HEK293 (cell line): ENCODE data around the gene TRIM46.

Experiments used
- CTCF ChIA-PET: fragments of 350-600 bp; formaldehyde crosslinking; extraction: SDS; loops from one replicate; lab custom pipeline; 2021; ENCODE audit warnings: antibody characterized with exemption; lab: Yijun Ruan, JAX
- POLR2A ChIA-PET: fragments of 300-600 bp; formaldehyde crosslinking; extraction: SDS; loops from one replicate; lab custom pipeline; 2020; ENCODE audit warnings: antibody characterized with exemption, inconsistent platforms; lab: Yijun Ruan, JAX
- H3K27ac ChIP-seq: fragments of 200-500 bp; sonication (Bioruptor generic); 2 replicates; pipeline ENCODE4 v1.5.1; 2014; ENCODE audit warnings: low read depth, low read length, control low read depth, inconsistent platforms; ENCODE audit errors: extremely low read depth
- H3K36me3 ChIP-seq, 2 experiments: fragments of 200-500 bp in 1 of 2; sonication (Bioruptor generic) in 1 of 2; 1 replicate in 1 of 2; 2 replicates in 1 of 2; pipeline ENCODE4 v1.5.1; 2014 to 2017; ENCODE audit warnings: inconsistent platforms in 2 of 2, low read length in 2 of 2; ENCODE audit not compliant: control insufficient read depth in 2 of 2, insufficient read depth in 1 of 2
- H3K4me1 ChIP-seq: fragments of 200-500 bp; sonication (Bioruptor generic); 2 replicates; pipeline ENCODE4 v1.5.1; 2014; ENCODE audit warnings: mild to moderate bottlenecking, low read length, inconsistent platforms; ENCODE audit not compliant: control insufficient read depth, insufficient read depth
- H3K4me3 ChIP-seq: 2 replicates; pipeline ENCODE4 v1.5.1; 2011; ENCODE audit warnings: low read depth, mild to moderate bottlenecking, control low read depth, low read length, moderate library complexity
- H3K9me3 ChIP-seq: fragments of 200-500 bp; sonication (Bioruptor generic); 2 replicates; pipeline ENCODE4 v1.5.1; 2014; ENCODE audit warnings: low read depth, low read length, inconsistent platforms; ENCODE audit not compliant: control insufficient read depth, insufficient read depth
- MZF1 ChIP-seq: fragments of 450-650 bp; formaldehyde crosslinking; IDR thresholded peaks from 2 replicates; pipeline ENCODE4 v1.5.1; 2017; ENCODE audit warnings: missing biosample characterization, missing genetic modification characterization, borderline replicate concordance
- PRDM1 ChIP-seq: fragments of 450-650 bp; formaldehyde crosslinking; IDR thresholded peaks from 2 replicates; pipeline ENCODE4; 2016; ENCODE audit warnings: missing biosample characterization, missing genetic modification characterization
- WT1 ChIP-seq: fragments of 450-650 bp; formaldehyde crosslinking; IDR thresholded peaks from 2 replicates; pipeline ENCODE4 v1.5.1; 2016; ENCODE audit warnings: missing biosample characterization, missing genetic modification characterization
- ZIC2 ChIP-seq: fragments of 450-650 bp; formaldehyde crosslinking; IDR thresholded peaks from 2 replicates; pipeline ENCODE4 v1.5.1; 2016; ENCODE audit warnings: missing biosample characterization, missing genetic modification characterization
- ZNF211 ChIP-seq: fragments of 450-650 bp; formaldehyde crosslinking; IDR thresholded peaks from 2 replicates; pipeline ENCODE4 v1.5.1; 2016; ENCODE audit warnings: low read depth, missing biosample characterization, missing genetic modification characterization
- ZNF223 ChIP-seq: fragments of 450-650 bp; formaldehyde crosslinking; IDR thresholded peaks from 2 replicates; pipeline ENCODE4 v1.5.1; 2016; ENCODE audit warnings: missing biosample characterization, missing genetic modification characterization
- ZNF324 ChIP-seq: fragments of 450-650 bp; formaldehyde crosslinking; IDR thresholded peaks from 2 replicates; pipeline ENCODE4 v1.5.1; 2016; ENCODE audit warnings: missing biosample characterization, missing genetic modification characterization
- ZNF473 ChIP-seq: fragments of 450-650 bp; formaldehyde crosslinking; IDR thresholded peaks from 2 replicates; pipeline ENCODE4 v1.5.1; 2017; ENCODE audit warnings: missing biosample characterization, missing genetic modification characterization
- ZNF501 ChIP-seq: fragments of 450-650 bp; formaldehyde crosslinking; IDR thresholded peaks from 2 replicates; pipeline ENCODE4 v1.5.1; 2016; ENCODE audit warnings: missing biosample characterization, missing genetic modification characterization
- ZNF707 ChIP-seq: fragments of 450-650 bp; formaldehyde crosslinking; IDR thresholded peaks from 2 replicates; pipeline ENCODE4 v1.5.1; 2016; ENCODE audit warnings: missing biosample characterization, missing genetic modification characterization
- ZSCAN30 ChIP-seq: fragments of 450-650 bp; IDR thresholded peaks from 2 replicates; pipeline ENCODE4 v1.5.1; 2018; ENCODE audit warnings: missing biosample characterization, mild to moderate bottlenecking, missing genetic modification characterization, moderate library complexity
- ZXDB ChIP-seq: fragments of 450-650 bp; formaldehyde crosslinking; IDR thresholded peaks from 2 replicates; pipeline ENCODE4 v1.5.1; 2016; ENCODE audit warnings: missing biosample characterization, missing genetic modification characterization
- TF ChIP-seq, protein P1 (sequence below): fragments of 450-650 bp; formaldehyde crosslinking; IDR thresholded peaks from 2 replicates; pipeline ENCODE4 v1.5.1; 2016; ENCODE audit warnings: missing biosample characterization, missing genetic modification characterization
- TF ChIP-seq, protein P2 (sequence below): fragments of 450-650 bp; formaldehyde crosslinking; IDR thresholded peaks from 2 replicates; pipeline ENCODE4 v1.5.1; 2016; ENCODE audit warnings: missing biosample characterization, missing genetic modification characterization
- TF ChIP-seq, protein P3 (sequence below): fragments of 450-650 bp; formaldehyde crosslinking; optimal IDR thresholded peaks from 2 replicates; pipeline ENCODE3; 2016; ENCODE audit warnings: missing biosample characterization, mild to moderate bottlenecking, missing genetic modification characterization
- TF ChIP-seq, protein P4 (sequence below): fragments of 450-650 bp; formaldehyde crosslinking; IDR thresholded peaks from 2 replicates; pipeline ENCODE4 v1.5.1; 2017; ENCODE audit warnings: missing biosample characterization, missing genetic modification characterization
- TF ChIP-seq, protein P5 (sequence below): fragments of 450-650 bp; formaldehyde crosslinking; IDR thresholded peaks from 2 replicates; pipeline ENCODE4 v1.5.1; 2017; ENCODE audit warnings: missing biosample characterization, missing genetic modification characterization
- TF ChIP-seq, protein P6 (sequence below): fragments of 450-650 bp; formaldehyde crosslinking; IDR thresholded peaks from 2 replicates; pipeline ENCODE4 v1.5.1; 2016; ENCODE audit warnings: missing biosample characterization, missing genetic modification characterization

Gene TRIM46

DNA sequence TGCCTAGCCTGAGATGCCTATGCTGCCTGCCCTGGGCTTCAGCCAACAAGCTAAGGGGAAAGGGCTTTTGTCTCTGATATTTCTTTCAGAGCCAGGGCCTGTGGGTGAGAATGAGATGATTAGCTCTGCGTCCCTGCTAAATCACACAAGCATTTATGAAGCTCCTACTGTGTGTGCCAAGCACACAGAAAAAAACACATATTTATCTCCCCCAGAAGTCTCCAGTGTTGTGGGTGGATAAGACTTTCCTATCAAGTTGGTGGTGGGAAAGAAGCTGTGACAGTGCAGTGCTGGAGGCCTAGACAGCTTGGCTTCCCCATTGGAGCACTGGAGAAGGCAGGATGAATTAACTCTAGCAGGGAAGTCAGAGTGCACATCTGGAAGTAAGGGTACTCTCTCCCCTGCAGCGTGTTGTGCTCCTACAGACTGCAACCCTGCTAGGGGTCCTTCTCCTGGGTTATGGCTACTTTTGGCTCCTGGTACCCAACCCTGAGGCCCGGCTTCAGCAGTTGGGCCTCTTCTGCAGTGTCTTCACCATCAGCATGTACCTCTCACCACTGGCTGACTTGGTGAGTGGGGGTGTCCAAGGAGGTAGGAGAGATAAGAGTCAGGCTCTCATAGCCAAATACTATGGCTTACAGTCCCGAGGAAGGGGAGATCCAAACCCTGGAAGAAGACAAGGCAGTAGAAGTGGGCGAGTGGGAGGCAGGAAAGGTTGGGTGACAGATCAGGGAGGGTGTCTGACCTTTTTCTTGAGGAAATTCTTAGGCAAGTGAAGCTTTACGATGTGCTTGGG lies 36.3 kb upstream of the TRIM46 start:
- TF ChIP-seq, protein P1, sequence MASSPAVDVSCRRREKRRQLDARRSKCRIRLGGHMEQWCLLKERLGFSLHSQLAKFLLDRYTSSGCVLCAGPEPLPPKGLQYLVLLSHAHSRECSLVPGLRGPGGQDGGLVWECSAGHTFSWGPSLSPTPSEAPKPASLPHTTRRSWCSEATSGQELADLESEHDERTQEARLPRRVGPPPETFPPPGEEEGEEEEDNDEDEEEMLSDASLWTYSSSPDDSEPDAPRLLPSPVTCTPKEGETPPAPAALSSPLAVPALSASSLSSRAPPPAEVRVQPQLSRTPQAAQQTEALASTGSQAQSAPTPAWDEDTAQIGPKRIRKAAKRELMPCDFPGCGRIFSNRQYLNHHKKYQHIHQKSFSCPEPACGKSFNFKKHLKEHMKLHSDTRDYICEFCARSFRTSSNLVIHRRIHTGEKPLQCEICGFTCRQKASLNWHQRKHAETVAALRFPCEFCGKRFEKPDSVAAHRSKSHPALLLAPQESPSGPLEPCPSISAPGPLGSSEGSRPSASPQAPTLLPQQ (tag by site-specific recombination): no peak
- 0 out of 2 replicates have a peak, but pooled peaks have one; percentile 21 for TF ChIP-seq PRDM1 (tag by site-specific recombination)
- H3K36me3 ChIP-seq: peaks cover 3 to 41% of the 10 kb centered on the region in 2 experiments; a peak in 2 of 3 replicates
- H3K9me3 ChIP-seq: no peaks in the 10 kb centered on the region
- ChIA-PET POLR2A (interaction anchor here (1.0 to 1.6 kb wide), 3 partner anchors 11 to 87 kb away, joined by 3 to 7 read pairs (median 3); no protein-coding TSS in a partner anchor), CTCF (interaction anchor here (0.7 to 1.9 kb wide), 8 partner anchors 11 to 606 kb away, joined by 3 to 7 read pairs (median 4); partner anchors contain the start of gene KRTCAP2)
- no peak overlapping the region for H3K4me3 ChIP-seq
- H3K4me1 ChIP-seq: no peaks in the 10 kb centered on the region
- no peak overlapping the region for H3K27ac ChIP-seq

DNA sequence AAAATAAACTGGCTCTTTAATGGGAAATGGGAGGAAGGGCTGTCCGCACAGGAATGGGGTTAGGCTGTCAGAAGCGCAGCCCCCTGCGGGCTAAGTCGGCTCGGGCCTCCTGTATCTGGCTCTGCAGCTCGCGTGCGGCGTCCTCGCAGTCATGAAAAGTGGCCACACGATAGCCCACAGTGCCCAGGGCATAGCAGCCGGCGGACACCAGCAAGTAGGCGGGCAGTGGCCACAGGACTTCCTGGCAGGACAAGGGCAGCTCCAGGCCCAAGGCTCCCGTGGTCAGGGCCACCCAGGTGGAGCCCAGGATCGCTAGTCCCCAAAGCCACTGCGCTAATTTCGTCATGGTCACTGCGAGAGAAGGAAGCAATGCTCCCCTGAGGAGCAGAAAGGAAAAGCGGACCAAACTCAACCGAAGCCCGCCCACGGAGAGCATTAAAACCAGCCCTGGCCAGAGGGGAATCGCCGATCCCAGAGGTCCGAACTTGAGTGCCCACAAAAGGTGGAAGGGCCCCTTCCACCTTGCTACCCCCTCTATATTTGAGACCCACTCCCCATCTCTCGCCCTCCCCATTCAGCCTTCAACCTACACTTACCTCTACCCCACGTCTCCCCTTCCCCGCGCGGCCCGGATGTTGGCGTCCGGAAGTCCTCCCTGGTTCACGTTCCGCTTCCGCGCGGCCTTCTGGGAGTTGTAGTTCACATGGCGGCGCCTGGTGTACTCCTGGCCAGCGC lies 33.6 kb upstream of the TRIM46 start, which contains the start of gene DPM3:
Gene DPM3 (minus strand): TSS at position 637 of the 735 bp plus-strand sequence. CDS start 291 bp downstream, at position 346.
- peak within 1 kb of the TSS; percentile 79 for H3K4me3 ChIP-seq
- ChIA-PET POLR2A (interaction anchor here (1.0 to 1.5 kb wide), 4 partner anchors 12 to 55 kb away, joined by 3 to 5 read pairs (median 4); no protein-coding TSS in a partner anchor), CTCF (interaction anchor here (1.0 to 1.1 kb wide), 3 partner anchors 31 to 54 kb away, joined by 3 read pairs; partner anchors contain the start of gene KRTCAP2)
- peaks cover 0 to 19% of the 10 kb centered on the region in 2 experiments; a peak in 2 of 3 replicates for H3K36me3 ChIP-seq
- peak within 1 kb of the TSS; percentile 60 for H3K27ac ChIP-seq
- H3K4me1 ChIP-seq: no peaks in the 10 kb centered on the region
- H3K9me3 ChIP-seq: no peaks in the 10 kb centered on the region
- TF ChIP-seq ZNF707 (no peak), ZIC2 (tag by site-specific recombination) (peak; percentile 67), ZNF211 (tag by site-specific recombination) (no peak), ZNF501 (tag by site-specific recombination) (peak; percentile 79), WT1 (tag by site-specific recombination) (peak; percentile 60), ZNF223 (tag by site-specific recombination) (no peak), ZNF324 (tag by site-specific recombination) (peak; percentile 77; the same call in 1 of the 2 replicates), ZSCAN30 (peak; percentile 53; the same call in 1 of the 2 replicates), ZXDB (tag by site-specific recombination) (peak; percentile 87; the same call in 1 of the 2 replicates), MZF1 (tag by site-specific recombination) (no peak; the same call in 1 of the 2 replicates), ZNF473 (tag by site-specific recombination) (no peak)
- TF ChIP-seq, protein P2, sequence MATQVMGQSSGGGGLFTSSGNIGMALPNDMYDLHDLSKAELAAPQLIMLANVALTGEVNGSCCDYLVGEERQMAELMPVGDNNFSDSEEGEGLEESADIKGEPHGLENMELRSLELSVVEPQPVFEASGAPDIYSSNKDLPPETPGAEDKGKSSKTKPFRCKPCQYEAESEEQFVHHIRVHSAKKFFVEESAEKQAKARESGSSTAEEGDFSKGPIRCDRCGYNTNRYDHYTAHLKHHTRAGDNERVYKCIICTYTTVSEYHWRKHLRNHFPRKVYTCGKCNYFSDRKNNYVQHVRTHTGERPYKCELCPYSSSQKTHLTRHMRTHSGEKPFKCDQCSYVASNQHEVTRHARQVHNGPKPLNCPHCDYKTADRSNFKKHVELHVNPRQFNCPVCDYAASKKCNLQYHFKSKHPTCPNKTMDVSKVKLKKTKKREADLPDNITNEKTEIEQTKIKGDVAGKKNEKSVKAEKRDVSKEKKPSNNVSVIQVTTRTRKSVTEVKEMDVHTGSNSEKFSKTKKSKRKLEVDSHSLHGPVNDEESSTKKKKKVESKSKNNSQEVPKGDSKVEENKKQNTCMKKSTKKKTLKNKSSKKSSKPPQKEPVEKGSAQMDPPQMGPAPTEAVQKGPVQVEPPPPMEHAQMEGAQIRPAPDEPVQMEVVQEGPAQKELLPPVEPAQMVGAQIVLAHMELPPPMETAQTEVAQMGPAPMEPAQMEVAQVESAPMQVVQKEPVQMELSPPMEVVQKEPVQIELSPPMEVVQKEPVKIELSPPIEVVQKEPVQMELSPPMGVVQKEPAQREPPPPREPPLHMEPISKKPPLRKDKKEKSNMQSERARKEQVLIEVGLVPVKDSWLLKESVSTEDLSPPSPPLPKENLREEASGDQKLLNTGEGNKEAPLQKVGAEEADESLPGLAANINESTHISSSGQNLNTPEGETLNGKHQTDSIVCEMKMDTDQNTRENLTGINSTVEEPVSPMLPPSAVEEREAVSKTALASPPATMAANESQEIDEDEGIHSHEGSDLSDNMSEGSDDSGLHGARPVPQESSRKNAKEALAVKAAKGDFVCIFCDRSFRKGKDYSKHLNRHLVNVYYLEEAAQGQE (tag by site-specific recombination): peak; percentile 58; the same call in 1 of the 2 replicates
- TF ChIP-seq, protein P3, sequence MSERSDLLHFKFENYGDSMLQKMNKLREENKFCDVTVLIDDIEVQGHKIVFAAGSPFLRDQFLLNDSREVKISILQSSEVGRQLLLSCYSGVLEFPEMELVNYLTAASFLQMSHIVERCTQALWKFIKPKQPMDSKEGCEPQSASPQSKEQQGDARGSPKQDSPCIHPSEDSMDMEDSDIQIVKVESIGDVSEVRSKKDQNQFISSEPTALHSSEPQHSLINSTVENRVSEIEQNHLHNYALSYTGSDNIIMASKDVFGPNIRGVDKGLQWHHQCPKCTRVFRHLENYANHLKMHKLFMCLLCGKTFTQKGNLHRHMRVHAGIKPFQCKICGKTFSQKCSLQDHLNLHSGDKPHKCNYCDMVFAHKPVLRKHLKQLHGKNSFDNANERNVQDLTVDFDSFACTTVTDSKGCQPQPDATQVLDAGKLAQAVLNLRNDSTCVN (tag by site-specific recombination): peak; percentile 51
- TF ChIP-seq, protein P4, sequence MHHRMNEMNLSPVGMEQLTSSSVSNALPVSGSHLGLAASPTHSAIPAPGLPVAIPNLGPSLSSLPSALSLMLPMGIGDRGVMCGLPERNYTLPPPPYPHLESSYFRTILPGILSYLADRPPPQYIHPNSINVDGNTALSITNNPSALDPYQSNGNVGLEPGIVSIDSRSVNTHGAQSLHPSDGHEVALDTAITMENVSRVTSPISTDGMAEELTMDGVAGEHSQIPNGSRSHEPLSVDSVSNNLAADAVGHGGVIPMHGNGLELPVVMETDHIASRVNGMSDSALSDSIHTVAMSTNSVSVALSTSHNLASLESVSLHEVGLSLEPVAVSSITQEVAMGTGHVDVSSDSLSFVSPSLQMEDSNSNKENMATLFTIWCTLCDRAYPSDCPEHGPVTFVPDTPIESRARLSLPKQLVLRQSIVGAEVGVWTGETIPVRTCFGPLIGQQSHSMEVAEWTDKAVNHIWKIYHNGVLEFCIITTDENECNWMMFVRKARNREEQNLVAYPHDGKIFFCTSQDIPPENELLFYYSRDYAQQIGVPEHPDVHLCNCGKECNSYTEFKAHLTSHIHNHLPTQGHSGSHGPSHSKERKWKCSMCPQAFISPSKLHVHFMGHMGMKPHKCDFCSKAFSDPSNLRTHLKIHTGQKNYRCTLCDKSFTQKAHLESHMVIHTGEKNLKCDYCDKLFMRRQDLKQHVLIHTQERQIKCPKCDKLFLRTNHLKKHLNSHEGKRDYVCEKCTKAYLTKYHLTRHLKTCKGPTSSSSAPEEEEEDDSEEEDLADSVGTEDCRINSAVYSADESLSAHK: peak; percentile 28; the same call in 1 of the 2 replicates
- TF ChIP-seq, protein P5, sequence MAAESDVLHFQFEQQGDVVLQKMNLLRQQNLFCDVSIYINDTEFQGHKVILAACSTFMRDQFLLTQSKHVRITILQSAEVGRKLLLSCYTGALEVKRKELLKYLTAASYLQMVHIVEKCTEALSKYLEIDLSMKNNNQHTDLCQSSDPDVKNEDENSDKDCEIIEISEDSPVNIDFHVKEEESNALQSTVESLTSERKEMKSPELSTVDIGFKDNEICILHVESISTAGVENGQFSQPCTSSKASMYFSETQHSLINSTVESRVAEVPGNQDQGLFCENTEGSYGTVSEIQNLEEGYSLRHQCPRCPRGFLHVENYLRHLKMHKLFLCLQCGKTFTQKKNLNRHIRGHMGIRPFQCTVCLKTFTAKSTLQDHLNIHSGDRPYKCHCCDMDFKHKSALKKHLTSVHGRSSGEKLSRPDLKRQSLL: 0 out of 2 replicates have a peak, but pooled peaks have one; percentile 5
- TF ChIP-seq, protein P6, sequence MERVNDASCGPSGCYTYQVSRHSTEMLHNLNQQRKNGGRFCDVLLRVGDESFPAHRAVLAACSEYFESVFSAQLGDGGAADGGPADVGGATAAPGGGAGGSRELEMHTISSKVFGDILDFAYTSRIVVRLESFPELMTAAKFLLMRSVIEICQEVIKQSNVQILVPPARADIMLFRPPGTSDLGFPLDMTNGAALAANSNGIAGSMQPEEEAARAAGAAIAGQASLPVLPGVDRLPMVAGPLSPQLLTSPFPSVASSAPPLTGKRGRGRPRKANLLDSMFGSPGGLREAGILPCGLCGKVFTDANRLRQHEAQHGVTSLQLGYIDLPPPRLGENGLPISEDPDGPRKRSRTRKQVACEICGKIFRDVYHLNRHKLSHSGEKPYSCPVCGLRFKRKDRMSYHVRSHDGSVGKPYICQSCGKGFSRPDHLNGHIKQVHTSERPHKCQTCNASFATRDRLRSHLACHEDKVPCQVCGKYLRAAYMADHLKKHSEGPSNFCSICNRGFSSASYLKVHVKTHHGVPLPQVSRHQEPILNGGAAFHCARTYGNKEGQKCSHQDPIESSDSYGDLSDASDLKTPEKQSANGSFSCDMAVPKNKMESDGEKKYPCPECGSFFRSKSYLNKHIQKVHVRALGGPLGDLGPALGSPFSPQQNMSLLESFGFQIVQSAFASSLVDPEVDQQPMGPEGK (tag by site-specific recombination): peak; percentile 94
